Activated gamma-delta T cell treated with anti-CD3 and anti-CD28 coated beads, Interleukin-2, amount 50 U/mL, for 16 hours (primary cell): Measurements from ENCODE around the gene KDM5A.
"Not testable (repeated sequence)": the region's sequence is repeated elsewhere in the genome, so short reads cannot be mapped to it uniquely, and the experiment has no call there.

ENCODE experiments used
- DNase-seq: peaks from one replicate; pipeline ENCODE4 v3.0.0-alpha.2; 2020; ENCODE audit warnings: low read depth

The KDM5A gene

GRCh38 chr12:238736-239398 is 150.3 kb downstream of the KDM5A start:
- no peak for DNase-seq

GRCh38 chr12:238116-238515 is 151.0 kb downstream of the KDM5A start:
- DNase-seq, result no peak

- DNase-seq, result no peak
These were observed 151.9 kb downstream of the KDM5A start for GRCh38 chr12:237026-237815.

- no peak for DNase-seq
These were observed 152.7 kb downstream of the KDM5A start for GRCh38 chr12:236445-236844.

- DNase-seq, result not testable (repeated sequence)
These were observed 153.2 kb downstream of the KDM5A start for GRCh38 chr12:235967-236366.

GRCh38 chr12:234891-235415 is 154.2 kb downstream of the KDM5A start:
- no peak for DNase-seq

GRCh38 chr12:234019-234418 is 155.1 kb downstream of the KDM5A start:
- DNase-seq, result no peak

GRCh38 chr12:233615-233968 is 155.5 kb downstream of the KDM5A start:
- DNase-seq, result no peak

- DNase-seq, result no peak
These were observed 156.1 kb downstream of the KDM5A start for GRCh38 chr12:232731-233614.

GRCh38 chr12:230925-231671 is 158.0 kb downstream of the KDM5A start:
- no peak for DNase-seq
